GM10847 (cell line): Measurements from ENCODE around the gene TMEM132E.

Experiments used
- POLR2A ChIP-seq: IDR thresholded peaks from 2 replicates; pipeline ENCODE4 v1.6.1; 2011; ENCODE audit not compliant: insufficient read length; ENCODE audit errors: extremely low read depth

TMEM132E gene

DNA sequence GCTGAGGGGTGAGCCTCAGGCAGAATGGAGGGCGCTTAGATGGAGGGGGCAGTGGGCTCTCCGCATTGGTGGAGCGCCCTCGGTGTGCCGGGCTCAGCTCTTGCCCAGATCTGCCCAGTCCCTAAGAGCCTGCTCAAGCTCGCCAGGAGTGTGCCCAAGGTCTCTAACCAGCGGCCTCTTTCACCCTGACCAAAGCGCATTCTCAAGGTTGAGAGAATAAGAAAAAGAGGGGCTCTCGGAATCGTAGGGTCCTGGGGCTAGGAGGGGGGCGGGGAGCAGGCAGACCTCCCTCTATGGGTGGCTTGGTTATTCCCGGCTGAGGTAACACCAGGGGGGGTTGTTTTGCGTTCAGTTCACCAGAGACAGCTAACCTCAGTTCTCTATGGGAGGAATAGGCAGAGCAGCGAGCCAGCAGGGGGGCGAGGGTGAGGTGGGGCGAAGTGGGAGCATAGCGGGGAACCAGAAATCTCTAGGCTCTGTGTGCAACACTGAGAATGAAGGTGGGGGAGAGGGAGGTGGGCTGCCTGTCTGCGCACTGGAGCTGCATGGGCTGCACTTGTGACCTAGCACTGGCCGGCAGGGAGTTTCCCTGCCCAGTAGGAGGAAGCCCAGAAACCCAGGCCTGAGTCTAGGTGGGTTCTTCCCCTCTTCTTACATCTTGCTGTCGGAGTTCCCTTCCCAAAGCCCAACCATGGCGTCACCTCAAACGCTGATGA, 3.0 kb downstream of the TMEM132E start:
- TF ChIP-seq POLR2A, result no peak

DNA sequence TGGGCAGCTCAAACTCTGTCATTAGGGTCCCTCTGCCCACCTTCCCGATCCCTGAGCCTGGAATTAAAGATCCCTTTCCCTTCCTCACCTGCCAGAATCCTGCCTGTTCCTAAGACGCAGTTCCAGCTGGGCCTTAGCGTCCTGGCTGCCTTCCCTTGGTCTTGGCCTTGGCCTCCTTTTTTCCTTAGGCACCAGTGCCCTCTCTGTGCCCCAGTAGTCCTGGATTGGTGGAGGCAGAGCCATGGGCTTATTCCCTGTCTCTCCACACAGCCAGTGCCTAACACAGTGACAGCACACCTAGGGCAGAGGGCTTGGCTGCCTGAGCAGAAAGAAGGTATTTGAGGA, 3.5 kb downstream of the TMEM132E start:
- TF ChIP-seq POLR2A, result no peak

DNA sequence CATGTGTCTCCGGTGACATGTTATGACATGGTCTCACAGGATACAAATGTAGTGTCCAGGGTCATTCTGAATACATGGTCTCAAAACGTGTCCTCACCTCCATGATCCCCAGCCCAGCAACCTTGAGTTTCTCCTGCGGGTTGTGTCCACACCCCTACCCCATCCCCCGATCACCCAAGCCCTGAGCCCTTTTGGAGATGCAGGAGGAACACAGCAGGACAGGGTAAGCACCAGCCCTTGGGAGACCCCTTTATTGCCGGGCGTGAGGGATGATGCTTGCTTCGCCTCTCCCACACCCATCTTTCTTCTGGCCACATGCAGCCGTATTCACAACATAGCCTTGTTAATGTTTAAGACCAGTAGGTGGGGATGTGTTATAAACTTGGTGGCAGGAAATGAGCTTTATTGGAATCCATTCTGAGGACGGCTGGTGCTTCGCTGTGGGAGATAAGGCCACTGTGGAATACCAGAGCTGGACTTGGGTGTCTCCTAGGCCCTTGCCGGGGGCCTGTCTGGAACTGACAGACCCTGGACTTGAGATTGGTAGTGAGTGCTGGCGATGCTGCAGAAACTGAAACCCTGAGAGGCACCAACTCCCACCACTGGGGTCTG, 5.5 kb downstream of the TMEM132E start:
- no peak for TF ChIP-seq POLR2A

GRCh38 chr17:34586346-34586846, 7.0 kb downstream of the TMEM132E start:
- TF ChIP-seq POLR2A, result no peak

GRCh38 chr17:34588266-34588665, 8.9 kb downstream of the TMEM132E start:
- no peak for TF ChIP-seq POLR2A

- TF ChIP-seq POLR2A, result no peak
These were observed 10.0 kb downstream of the TMEM132E start for GRCh38 chr17:34589120-34589965.

- no peak for TF ChIP-seq POLR2A
These were observed 12.6 kb downstream of the TMEM132E start for GRCh38 chr17:34592002-34592401.

GRCh38 chr17:34596920-34597319, 17.5 kb downstream of the TMEM132E start:
- TF ChIP-seq POLR2A, result no peak

GRCh38 chr17:34598161-34598776, 18.9 kb downstream of the TMEM132E start:
- TF ChIP-seq POLR2A, result no peak

DNA sequence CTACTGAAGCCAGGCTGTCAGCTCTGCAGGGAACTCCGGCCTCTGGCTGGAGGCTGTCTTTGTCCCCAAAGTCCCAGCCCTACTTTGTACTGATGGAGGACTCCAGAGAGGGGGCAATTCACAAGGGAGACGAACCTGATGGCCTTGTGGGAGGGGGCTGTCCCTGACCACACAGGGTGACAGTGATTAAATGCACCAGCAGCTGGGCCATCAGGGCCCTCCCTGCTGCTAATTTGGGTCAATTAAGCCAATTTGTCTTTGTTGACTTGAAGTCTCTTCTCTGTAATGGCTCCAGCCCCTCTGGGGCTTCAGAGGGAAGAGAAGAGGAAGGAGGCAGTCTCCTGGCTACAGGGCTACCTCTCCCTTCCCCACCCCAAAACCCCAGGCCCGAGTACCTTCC, 22.0 kb downstream of the TMEM132E start:
- no peak for TF ChIP-seq POLR2A

DNA sequence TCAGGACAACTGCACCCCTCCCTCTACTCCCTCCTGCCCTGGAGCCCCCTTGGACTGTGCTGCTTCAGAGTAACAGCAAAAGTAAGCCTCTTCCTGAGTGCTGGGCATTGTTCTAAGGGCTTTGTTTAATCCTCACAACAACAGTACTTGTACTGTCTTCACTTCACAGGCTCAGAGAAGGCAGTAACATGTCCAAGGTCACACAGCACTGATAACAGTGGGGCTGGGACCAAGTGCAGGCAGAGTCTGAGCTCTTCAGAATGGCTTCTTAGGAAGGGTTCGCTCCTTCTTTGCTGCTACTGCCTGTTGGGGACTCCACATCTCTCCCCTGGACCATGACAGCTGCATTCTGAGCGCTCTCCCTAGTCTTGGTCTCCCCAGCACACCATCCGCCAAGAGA, 24.6 kb downstream of the TMEM132E start:
- no peak for TF ChIP-seq POLR2A

DNA sequence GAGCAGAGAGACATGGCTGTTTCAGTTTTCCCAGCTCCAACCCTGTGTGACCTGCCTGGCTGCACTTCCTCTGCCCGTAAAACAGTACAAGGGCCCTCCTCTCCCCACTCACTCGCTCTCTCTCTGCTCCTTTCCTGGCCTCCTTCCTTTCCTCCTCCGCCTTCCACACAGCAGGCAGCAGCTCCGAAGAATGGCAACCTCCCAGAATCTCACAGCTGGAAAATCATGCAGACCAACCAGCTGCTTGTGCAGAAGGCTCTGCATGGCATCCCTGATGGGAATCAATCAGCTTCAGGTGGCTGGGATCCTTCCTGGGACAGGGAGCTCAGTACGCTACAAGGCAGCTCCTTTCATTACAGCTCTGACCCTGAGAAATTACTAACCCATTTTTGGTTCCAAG, 27.4 kb downstream of the TMEM132E start:
- no peak for TF ChIP-seq POLR2A

- no peak for TF ChIP-seq POLR2A
These were observed 28.5 kb downstream of the TMEM132E start for GRCh38 chr17:34607917-34608316.

DNA sequence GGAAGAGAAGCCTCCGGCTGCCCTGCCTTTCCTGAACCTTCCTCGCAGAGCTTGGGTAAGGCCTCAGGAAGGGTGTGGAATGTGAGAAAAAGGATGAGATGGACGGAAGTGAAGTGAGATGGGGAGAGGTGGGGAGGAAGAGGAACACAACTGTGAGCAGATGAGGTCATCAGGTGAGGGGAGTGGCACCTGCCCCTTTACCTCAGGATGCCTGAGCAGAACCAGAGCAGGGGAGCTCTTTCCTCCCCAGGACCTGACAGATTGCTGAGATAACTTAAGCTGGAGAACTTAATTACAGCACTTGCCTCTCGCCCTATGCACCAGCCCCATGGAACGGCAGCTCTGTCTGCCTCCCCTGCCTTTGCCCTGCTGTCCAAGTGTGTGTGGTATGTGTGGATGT, 29.8 kb downstream of the TMEM132E start:
- no peak for TF ChIP-seq POLR2A

DNA sequence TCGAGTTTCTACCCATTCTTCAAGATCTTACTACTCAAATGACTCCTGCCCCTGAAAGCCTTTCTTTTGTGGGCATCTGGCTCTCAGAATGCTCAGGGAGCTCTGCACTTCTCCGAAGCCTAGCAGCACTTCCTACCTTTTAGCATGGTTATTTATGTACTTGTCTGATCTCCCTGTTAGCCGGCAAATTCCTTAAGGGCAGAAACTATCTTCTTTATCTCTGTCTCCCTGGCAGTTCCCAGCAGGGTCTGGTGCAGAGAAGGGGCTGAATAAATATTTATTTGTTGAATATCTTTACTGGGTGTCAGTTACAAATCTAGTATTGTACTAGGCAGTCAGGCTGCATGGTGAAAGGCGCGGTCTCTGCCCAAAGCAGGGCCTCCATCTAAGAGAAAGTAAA, 30.7 kb downstream of the TMEM132E start:
- TF ChIP-seq POLR2A, result no peak
